ENCODE results near the gene B3GNT2. TPM values are rescaled to one million over a fixed set of nuclear protein-coding genes. Genes with fewer than 3 reads are reported as not detected.

Gene B3GNT2
- 29.5 TPM for total RNA-seq

GRCh38 chr2:62195421-62196277 lies at the start of gene B3GNT2:
Gene B3GNT2, plus strand, starts transcription at chr2:62196115. Its CDS starts 26,106 bp downstream, at chr2:62222221.

Small RNA genes lying within 50 kb of the gene (small RNA-seq; reads per million reads assigned to genes)
- not detected for gene MIR5192 (ENCODE audit: low replicate concordance)
- not detected for gene RN7SL51P (ENCODE audit: low replicate concordance)

Data from metanephros (tissue), 2 donors.